Measurements from ENCODE around the gene CYFIP2. TPM values are rescaled to one million over a fixed set of nuclear protein-coding genes. Genes with fewer than 3 reads are reported as not detected.

Gene CYFIP2
- total RNA-seq, 2 donors from 2014 or later = 29.3 to 33.4 TPM

GRCh38 chr5:157219491-157220271 lies 46.2 kb upstream of the CYFIP2 start:
- H3K27ac ChIP-seq (ENCODE audit: low read depth, low read length) = no peak overlapping the region
- H3K4me1 Mint-ChIP-seq = no peaks in the 10 kb centered on the region
- H3K9ac ChIP-seq (ENCODE audit: extremely low read depth, low read length, poor library complexity, severe bottlenecking) = no peak overlapping the region

GRCh38 chr5:157221959-157222358 lies 44.0 kb upstream of the CYFIP2 start:
- Histone ChIP-seq H3K4me1 (ENCODE audit: control insufficient read depth, insufficient read depth, low read length) (no peaks in the 10 kb centered on the region), H3K27ac (ENCODE audit: low read depth, low read length) (no peak overlapping the region), H3K4me3 (ENCODE audit: low read length) (no peak overlapping the region), H3K9ac (ENCODE audit: extremely low read depth, low read length, poor library complexity, severe bottlenecking) (no peak overlapping the region), H3K27me3 (ENCODE audit: control insufficient read depth, insufficient read depth, low read length, poor library complexity, severe bottlenecking) (no peaks in the 10 kb centered on the region), H3K36me3 (ENCODE audit: control insufficient read depth, insufficient read depth, low read length) (no peaks in the 10 kb centered on the region), H3K9me3 (ENCODE audit: control insufficient read depth, low read length) (no peaks in the 10 kb centered on the region)
- no peaks in the 10 kb centered on the region for H3K4me1 Mint-ChIP-seq
- H3K27me3 Mint-ChIP-seq (ENCODE audit: insufficient read depth) = no peaks in the 10 kb centered on the region
- WGBS, 2 experiments (ENCODE audit: insufficient coverage in 1 of 2, insufficient read length in 1 of 2) = 90 to 93% methylated on average over 2 to 5 of the region's 5 CpGs
- H3K36me3 Mint-ChIP-seq (ENCODE audit: low read depth) = no peaks in the 10 kb centered on the region
- no peak for TF ChIP-seq CTCF (conservative IDR thresholded peaks at IDR 0.05)
- H3K4me3 Mint-ChIP-seq = no peak overlapping the region
- H3K27ac Mint-ChIP-seq = no peak overlapping the region
- no peaks in the 10 kb centered on the region for H3K9me3 Mint-ChIP-seq
- no peak for DNase-seq

More at GRCh38 chr5:157219491-157220271, 46.2 kb upstream of the CYFIP2 start:
- no peak overlapping the region for H3K4me3 Mint-ChIP-seq
- H3K4me1 ChIP-seq (ENCODE audit: control insufficient read depth, insufficient read depth, low read length) = no peaks in the 10 kb centered on the region
- no peak for TF ChIP-seq CTCF (conservative IDR thresholded peaks at IDR 0.05)
- no peaks in the 10 kb centered on the region for H3K9me3 ChIP-seq (ENCODE audit: control insufficient read depth, low read length)
- no peak overlapping the region for H3K27ac Mint-ChIP-seq
- WGBS, 2 experiments (ENCODE audit: insufficient coverage in 1 of 2, insufficient read length in 1 of 2) = 86 to 94% methylated on average over 5 to 9 of the region's 9 CpGs
- H3K4me3 ChIP-seq (ENCODE audit: low read length) = no peak overlapping the region
- no peaks in the 10 kb centered on the region for H3K36me3 ChIP-seq (ENCODE audit: control insufficient read depth, insufficient read depth, low read length)
- H3K27me3 ChIP-seq (ENCODE audit: control insufficient read depth, insufficient read depth, low read length, poor library complexity, severe bottlenecking) = no peaks in the 10 kb centered on the region
- H3K36me3 Mint-ChIP-seq (ENCODE audit: low read depth) = no peaks in the 10 kb centered on the region
- no peak for DNase-seq
- no peaks in the 10 kb centered on the region for H3K9me3 Mint-ChIP-seq
- H3K27me3 Mint-ChIP-seq (ENCODE audit: insufficient read depth) = no peaks in the 10 kb centered on the region

GRCh38 chr5:157222506-157223230 lies 43.3 kb upstream of the CYFIP2 start:
- Mint-ChIP-seq H3K27ac (no peak overlapping the region), H3K9me3 (no peaks in the 10 kb centered on the region), H3K27me3 (ENCODE audit: insufficient read depth) (no peaks in the 10 kb centered on the region), H3K36me3 (ENCODE audit: low read depth) (no peaks in the 10 kb centered on the region), H3K4me3 (no peak overlapping the region), H3K4me1 (no peaks in the 10 kb centered on the region)
- DNase-seq = no peak
- TF ChIP-seq CTCF (conservative IDR thresholded peaks at IDR 0.05) = no peak
- Histone ChIP-seq H3K4me1 (ENCODE audit: control insufficient read depth, insufficient read depth, low read length) (no peaks in the 10 kb centered on the region), H3K9ac (ENCODE audit: extremely low read depth, low read length, poor library complexity, severe bottlenecking) (no peak overlapping the region), H3K4me3 (ENCODE audit: low read length) (no peak overlapping the region), H3K36me3 (ENCODE audit: control insufficient read depth, insufficient read depth, low read length) (no peaks in the 10 kb centered on the region), H3K27ac (ENCODE audit: low read depth, low read length) (no peak overlapping the region), H3K27me3 (ENCODE audit: control insufficient read depth, insufficient read depth, low read length, poor library complexity, severe bottlenecking) (no peaks in the 10 kb centered on the region), H3K9me3 (ENCODE audit: control insufficient read depth, low read length) (no peaks in the 10 kb centered on the region)
- WGBS, 2 experiments (ENCODE audit: insufficient coverage in 1 of 2, insufficient read length in 1 of 2) = 93 to 94% methylated on average over 10 of the region's 10 CpGs
